HG03039 (cell line): Measurements from ENCODE around the gene NEDD4L.

Source experiments
- ATAC-seq: cut with Tn5 transposase; IDR thresholded peaks from one replicate; pipeline ENCODE4 v1.9.1; 2021; ENCODE audit warnings: mild to moderate bottlenecking, moderate library complexity; ENCODE audit not compliant: unreplicated experiment

NEDD4L gene

GRCh38 chr18:58201733-58202730, 158.0 kb downstream of the NEDD4L start:
- no peak for ATAC-seq

GRCh38 chr18:58204776-58205442, 160.9 kb downstream of the NEDD4L start:
- ATAC-seq: no peak

DNA sequence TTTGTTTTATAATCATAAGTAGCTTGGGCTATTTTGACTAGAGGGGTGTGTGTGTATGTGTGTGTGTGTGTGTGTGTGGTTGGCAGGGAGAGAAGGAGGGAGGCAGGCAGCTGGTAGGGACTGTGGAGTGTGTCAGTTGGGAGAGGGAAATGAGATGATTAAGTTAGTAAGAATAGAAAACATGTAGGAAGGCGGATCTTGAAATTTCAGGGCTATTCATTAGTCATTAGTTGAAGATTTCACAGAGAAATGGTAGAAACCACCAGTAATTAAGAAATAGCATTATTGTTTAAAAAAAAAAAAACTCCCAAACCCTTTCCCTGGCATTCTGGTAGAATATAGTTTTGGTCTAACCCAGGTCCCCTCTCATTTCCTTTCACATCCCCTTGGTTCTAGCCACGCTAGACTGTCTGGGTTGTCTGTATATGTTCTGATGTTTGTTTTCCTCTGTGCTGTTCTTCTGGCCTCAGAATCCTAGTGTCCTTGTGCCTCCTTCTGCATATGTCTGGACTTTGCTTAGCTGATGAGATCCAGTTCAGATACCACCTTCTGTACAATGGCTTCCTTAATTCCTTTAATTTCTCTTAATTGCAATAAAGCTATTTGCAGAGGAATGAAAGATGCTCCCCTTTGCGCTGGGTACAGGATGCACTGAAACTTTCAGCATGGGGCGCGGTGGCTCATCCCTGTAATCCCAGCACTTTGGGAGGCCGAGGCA, 161.6 kb downstream of the NEDD4L start:
- ATAC-seq: no peak

GRCh38 chr18:58207520-58208152, 163.6 kb downstream of the NEDD4L start:
- no peak for ATAC-seq

DNA sequence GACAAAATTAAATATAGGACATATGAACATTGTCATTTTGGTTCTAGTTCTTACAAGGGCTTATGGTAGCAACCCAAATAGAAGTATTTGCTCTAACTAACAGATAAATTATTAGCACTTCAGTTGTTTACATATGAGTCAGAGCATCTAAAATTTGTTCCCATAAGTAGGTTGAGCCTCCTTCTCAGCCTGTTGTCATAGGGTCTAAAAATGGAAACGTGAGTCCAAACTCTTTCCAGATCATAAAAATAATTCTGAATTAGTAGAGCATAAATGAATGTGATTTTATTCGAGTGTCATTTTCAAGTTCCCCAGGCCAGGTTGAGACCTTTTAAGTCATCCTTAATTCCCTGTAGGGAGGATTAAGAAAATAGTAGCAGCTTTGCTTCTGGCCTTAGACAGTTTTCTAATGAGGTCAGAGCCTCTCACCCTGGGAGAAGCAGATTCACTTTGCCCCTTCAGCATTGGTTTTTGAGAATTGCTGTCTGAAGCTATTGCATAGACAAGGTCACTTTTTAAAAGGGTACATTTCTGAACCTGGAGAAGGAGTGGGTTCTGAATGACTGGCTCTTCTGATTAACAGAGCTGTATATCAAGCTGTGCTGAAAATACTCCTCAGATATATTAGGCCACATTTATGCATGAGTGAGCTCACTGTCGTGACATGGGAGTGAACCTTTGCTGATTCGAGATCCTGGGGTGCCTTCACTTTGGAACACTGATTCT, 164.3 kb downstream of the NEDD4L start:
- no peak for ATAC-seq

DNA sequence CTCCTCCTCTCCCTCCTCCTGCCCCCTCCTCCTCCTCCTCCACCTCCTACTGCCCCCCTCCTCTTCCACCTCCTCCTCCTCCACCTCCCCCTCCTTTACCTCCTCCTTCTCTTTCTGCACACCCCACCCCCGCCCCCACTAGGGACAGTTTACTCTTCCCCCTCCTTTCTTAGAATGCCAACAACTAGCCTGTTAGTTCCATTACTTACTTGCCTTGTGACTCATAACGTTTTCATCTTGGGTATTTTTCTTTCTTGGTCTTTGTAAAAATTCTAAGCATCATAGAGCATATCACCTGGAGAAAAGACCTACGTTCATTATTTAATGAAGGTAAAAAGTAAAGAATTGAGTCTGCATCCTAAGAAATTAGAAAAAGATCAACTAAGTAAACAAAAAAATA, 165.3 kb downstream of the NEDD4L start:
- ATAC-seq: no peak

- ATAC-seq: no peak
Observed at GRCh38 chr18:58211510-58211909, 167.5 kb downstream of the NEDD4L start.

DNA sequence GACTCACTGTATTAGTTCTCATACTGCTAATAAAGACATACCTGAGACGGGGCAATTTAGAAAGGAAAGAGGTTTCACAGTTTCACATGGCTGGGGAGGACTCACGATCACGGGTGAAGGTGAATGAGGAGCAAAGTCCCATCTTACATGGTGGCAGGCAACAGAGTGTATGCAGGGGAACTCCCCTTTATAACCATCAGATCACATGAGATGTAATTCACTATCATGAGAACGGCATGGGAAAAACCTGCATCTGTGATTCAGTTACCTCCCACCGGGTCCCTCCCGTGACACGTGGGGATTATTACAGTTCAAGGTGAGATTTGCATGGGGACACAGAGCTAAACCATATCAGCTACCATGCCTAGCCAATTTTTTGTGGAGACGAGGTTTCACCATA, 168.2 kb downstream of the NEDD4L start:
- ATAC-seq: no peak

- no peak for ATAC-seq
Observed at GRCh38 chr18:58213440-58213839, 169.4 kb downstream of the NEDD4L start.

DNA sequence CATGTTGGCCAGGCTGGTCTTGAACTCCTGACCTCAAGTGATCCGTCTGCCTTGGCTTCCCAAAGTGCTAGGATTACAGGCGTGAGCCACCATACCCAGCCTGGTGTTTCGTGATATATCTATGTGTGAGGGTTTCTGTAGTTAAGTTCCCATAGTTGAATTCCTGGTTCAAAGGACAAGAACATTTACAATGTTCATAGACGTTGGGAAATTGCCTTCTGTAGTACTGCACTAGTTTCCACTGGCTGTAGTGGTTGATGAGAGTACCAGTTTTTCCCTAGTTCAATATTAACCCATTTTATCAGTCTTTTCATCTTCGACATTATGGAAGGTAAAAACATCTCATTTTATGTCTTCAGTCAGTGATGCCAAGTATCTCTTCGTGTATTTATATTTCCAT, 171.0 kb downstream of the NEDD4L start:
- no peak for ATAC-seq

DNA sequence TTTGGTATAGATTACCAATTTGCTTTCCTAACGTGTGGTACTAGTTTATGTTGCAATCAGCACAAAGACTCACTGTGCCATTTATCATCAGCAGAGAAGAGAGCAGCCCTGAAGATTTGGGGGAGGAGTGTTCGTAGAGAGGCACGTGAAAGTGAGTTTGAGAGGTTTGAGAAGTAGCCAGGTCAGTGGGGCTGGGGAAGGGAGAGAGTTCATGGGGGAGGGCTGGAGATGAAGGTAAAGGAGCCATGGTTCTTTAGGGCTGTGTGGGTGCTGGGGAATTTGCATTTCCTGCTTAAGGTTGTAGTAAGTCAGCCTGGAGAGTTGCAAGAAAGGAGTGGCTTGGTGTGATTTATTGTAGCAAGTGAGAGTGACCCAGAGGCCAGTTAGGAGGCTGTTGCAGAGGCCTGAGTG, 172.1 kb downstream of the NEDD4L start:
- peak; percentile 45 for ATAC-seq

- ATAC-seq: no peak
Observed at GRCh38 chr18:58217052-58217451, 173.0 kb downstream of the NEDD4L start.

DNA sequence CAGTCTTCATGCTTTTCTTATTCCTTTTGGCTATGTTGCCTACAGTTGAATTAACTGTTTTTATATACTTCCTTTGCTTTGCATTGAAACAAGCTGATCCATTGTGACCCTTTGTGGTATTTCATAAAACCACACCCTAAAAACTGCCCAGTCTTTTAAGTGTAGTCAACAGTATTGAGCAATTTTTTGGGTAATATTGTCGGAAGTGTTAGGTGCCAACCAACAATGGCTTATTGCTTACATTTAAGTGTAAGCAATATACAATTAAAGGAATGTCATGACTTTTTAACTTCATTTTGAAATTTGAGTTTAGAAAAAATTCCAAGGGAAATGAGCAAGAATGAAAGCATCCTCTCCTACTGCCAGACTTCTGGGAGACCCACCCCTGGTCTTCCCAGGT, 174.1 kb downstream of the NEDD4L start:
- no peak for ATAC-seq

- ATAC-seq: no peak
Observed at GRCh38 chr18:58221060-58221725, 177.2 kb downstream of the NEDD4L start.

DNA sequence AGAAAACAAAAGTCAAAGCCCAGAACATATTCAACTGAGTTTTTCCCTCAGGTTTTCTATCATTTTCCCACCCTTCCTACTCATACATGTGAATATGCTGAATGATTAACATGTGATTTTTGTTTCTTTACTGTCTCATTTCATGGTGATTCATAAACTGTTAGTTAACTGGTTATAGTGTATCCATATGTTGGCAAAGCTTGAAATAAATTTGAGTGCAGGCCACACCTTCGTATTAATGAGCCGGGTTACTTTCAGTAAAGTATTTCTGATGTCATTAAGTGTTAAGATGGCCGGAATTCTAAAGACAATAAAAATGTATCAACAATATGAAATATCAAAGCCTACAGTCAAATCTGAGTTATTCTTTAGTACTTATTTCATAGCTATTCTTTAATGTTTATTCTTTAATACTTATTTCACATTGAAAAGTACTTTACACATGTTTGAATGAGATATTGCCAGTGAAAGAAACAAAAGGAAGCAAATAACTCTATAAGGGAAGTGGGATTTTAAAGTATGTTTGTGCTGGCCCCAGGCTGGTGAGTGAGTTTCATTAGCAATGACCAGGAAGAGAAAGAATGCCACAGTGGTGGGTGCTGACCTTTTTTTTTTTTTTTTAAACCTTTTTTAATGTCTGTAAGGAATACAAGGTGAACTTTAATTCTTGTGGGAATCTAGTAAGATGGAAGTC, 178.6 kb downstream of the NEDD4L start:
- ATAC-seq: no peak

GRCh38 chr18:58223717-58224424, 179.8 kb downstream of the NEDD4L start:
- no peak for ATAC-seq

DNA sequence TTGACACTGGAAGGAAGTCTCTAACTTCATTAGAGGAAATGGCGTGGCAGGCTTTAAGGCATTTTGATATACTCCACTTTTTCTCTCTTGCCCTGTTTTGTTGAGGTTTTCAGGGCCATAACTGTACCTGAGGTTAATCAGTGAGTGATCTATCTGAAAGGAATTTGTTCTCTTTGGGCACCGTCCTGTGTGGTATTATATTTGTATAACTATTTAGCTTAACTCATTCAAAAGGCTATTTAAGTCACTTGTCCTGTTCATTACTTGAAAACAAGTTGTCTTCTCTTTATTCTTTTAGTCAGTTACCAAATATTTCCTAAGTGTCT, 180.4 kb downstream of the NEDD4L start:
- no peak for ATAC-seq

DNA sequence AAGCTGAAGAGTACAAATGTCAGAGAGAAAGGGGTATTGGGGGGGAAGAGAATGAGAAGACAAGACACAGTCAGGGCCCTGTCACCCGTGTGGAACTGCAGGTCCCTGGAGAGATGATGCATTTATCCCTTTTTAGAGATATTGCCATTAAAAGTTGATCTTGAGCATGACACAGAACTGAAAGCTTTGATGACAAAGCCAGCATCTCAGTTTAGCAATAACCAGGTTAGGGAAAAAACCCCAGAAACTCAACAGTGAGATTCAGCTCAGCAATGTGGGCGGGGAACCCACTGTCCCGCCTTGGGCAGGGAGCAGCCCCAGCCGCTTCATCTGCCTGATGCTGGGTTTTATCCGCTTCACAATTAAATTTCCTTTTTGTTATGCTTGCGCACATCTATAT, 181.1 kb downstream of the NEDD4L start:
- peak; percentile 73 for ATAC-seq

DNA sequence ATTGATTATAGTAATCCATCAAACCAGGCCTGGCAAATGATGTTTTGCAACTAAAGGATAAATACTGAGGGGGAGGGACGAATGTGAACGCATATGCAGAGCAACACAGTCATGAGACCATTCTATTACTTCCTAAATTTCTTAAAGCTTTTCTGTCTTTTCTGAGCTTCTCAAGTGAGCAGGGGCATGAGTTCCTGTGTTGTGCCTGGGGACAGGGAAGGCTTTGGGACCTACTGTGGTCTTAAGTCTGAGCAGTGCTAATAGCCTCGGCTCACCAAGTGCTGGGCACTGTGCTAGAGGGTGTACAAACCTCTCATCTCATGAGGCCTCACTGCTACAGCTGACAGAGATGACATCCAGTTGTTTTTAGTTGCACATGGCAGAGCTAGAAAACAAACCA, 182.4 kb downstream of the NEDD4L start:
- no peak for ATAC-seq
